Posterior vena cava (tissue), 2 donors: Measurements from ENCODE around the gene NDUFS7. TPM values are rescaled to one million over a fixed set of nuclear protein-coding genes. Genes with fewer than 3 reads are reported as not detected.

Source experiments
- DNase-seq: peaks from one replicate; pipeline ENCODE4 v3.0.0-alpha.2; 2020; ENCODE audit warnings: low spot score
- intact Hi-C, 2 donors: fragments of 100-400 bp; cut with DNase I; formaldehyde crosslinking; loops; one replicate each; pipeline versions ENCODE4 v1.14.1 to v1.14.2; 2022 to 2023
- total RNA-seq, 2 donors: library from RNA; stranded (reverse); fragmentation: NEBNext Ultra II Directional; extraction: Animal tissue kit (Norgen Biotek cat#: 25700); gene quantifications; one replicate each; pipeline ENCODE4 v1.2.1, GENCODE V29; 2021
- donor health status: DM: yes; HTN: yes; CAD: no.
- donor health status: DM: yes; HTN: yes; CAD: no.

The NDUFS7 gene
- total RNA-seq, 2 donors from 2014 or later, result 54.4 to 55.1 TPM

- intact Hi-C loops, result no loop called here
Measured at GRCh38 chr19:1421958-1422305, 38.2 kb downstream of the NDUFS7 start.

GRCh38 chr19:1422360-1422759 lies 38.7 kb downstream of the NDUFS7 start:
- intact Hi-C loops, result no loop called here
- DNase-seq, result no peak

More at GRCh38 chr19:1421958-1422305, 38.2 kb downstream of the NDUFS7 start:
- DNase-seq, result no peak

GRCh38 chr19:1422943-1423342 lies 39.2 kb downstream of the NDUFS7 start:
- no peak for DNase-seq
- intact Hi-C loops, result no loop called here

GRCh38 chr19:1423436-1424191 lies 39.9 kb downstream of the NDUFS7 start:
- intact Hi-C loops, result no loop called here
- DNase-seq, result no peak

GRCh38 chr19:1424192-1424955 lies 40.7 kb downstream of the NDUFS7 start:
- intact Hi-C loops, result no loop called here
- no peak for DNase-seq

DNA sequence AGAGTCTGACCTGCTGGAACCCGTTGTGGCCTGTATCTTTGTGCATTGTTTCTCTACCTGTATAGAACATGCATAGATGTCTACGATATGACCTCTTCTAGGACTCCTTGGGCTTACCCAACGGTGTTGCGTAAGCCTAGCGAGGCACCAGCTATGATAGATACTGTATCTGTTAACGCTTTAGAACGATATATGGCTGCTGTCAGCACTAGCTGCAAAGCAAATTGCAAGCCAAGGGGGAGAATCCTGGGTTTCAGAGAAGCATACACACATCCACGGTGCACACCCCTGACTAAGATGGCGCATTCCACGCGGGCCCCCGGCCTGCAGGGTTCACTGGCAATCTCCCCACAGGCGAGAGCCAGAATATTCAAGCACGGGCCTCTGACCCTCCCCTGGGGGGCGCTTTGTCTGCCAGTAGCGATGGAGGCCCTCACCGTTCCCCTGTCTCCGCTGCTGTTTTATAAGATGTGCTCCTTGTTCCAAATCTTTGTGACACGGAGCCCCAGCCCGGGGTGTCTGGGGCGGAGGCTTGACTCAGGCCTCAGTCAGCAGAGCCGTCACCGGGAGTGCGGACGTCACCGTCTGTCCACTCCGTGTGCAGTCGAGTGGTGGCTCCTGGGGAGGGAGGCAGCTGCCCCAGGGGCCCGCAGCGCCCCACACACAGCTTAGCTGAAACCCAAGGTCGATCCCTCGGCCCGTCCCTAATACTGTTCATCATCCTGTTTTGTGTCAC lies 41.6 kb downstream of the NDUFS7 start:
- no peak for DNase-seq
- intact Hi-C loops, result no loop called here

GRCh38 chr19:1425902-1426301 lies 42.2 kb downstream of the NDUFS7 start:
- intact Hi-C loops, result no loop called here
- DNase-seq, result no peak

DNA sequence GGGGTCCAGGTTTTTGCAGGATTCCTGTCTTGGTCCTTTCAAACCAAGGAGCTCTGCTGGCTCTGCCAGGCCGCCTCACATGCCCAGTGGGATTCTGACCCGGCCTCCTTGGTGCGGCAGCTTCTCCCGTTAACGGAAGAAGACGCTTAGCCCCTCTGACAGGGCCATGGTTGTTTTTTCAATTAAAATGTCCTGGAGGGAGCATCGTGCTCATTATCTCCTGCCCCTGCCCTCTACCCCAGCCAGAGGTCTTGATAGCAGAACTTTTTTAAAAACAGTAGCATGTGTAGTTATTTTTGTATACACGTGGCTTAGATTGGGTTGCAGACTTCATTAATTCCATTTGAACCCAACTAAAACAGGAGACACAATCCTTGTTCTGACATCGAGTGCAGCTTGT lies 43.0 kb downstream of the NDUFS7 start:
- intact Hi-C loops, result no loop called here
- no peak for DNase-seq

- intact Hi-C loops, result no loop called here
- DNase-seq, result no peak
Measured at GRCh38 chr19:1427221-1427920, 43.7 kb downstream of the NDUFS7 start.

DNA sequence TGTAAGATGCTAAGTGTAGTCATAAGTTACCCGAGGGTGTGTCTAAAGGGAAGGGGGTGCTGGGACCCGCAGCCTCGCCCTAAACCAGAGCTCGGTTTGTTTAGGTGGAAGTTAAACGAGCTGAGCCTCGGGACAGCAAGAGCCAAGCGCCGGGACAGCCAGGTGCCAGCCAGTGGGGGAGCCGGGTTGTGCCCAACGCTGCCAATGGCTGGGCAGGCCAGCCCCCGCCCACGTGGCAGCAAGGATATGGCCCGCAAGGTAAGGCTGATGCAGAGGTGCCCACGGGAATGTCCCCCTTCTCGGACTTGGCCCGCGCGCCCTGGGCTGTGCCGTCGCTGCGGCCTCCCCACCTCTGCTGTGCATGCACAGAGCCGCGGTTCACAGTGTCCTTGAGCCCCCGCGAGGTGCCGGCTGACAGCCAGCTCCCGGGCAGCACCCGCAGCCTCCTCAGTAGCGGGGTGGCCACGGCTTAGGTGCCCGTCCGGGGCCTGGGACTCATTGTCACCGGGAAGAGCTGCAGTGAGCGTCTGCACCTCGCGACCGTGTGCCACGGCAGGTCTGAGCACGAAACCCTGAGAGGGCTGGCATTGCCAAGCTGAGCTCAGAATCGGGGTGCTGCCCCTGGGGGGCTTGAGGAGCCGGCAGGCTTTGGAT lies 45.2 kb downstream of the NDUFS7 start:
- intact Hi-C loops, result no loop called here

GRCh38 chr19:1429750-1430149 lies 46.0 kb downstream of the NDUFS7 start:
- no peak for DNase-seq
- intact Hi-C loops, result no loop called here

More for the DNA sequence above, 45.2 kb downstream of the NDUFS7 start:
- no peak for DNase-seq

DNA sequence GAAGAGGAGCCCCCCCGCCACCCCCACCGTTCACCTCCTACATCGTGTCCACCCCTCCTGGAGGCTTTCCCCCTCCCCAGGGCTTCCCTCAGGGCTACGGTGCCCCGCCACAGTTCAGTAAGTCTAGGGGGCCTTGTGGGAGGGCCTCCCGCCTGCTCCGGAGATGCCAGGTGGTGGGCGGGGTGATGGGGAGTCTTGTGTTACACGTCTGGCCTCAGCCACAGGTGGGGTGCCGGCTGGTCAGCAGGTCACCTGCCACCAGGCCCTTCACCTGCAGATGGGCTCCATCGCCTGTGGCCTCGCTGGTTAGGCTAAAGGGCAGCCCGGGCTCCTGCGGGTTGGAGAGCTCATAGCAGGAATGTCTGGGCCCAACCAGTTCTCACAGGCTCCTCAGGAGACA lies 46.5 kb downstream of the NDUFS7 start:
- no peak for DNase-seq
- intact Hi-C loops, result no loop called here

DNA sequence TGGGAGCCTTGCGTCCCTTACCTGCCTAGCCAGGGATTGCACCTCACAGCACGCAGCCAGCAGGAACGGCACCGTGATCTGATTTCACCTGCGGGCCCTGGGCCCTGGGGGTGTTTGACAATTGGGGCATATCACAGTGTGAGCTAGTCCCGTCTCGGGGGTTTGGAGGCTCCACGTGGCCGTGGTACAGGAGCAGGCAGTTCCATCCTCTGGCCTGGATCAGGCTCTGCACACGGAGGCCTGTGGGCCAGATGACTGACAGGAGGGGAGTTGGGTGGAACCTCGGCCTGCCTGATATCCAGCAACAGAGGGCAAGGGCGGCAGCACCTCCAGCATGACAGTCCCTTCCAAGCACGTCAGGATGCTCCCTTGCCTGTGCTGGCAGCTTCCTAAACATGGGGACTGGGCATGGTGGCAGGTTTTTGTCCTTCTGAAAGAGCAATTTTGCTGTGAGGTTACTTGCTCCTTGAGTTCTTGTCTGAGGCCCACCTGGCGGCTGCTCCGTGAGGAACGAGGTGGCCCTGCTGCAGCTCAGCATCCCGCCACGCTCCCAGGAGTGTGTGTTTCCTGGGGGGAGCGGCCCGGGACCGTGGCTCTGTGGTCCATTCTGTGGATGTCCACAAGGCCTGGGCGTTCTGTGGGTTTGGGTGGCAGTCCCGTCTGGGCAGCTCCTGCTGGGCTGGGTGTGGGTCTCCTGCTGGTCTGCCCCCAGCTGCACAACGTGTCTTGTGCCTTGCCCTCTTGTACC lies 48.2 kb downstream of the NDUFS7 start:
- DNase-seq, result no peak
- intact Hi-C loops, result no loop called here

DNA sequence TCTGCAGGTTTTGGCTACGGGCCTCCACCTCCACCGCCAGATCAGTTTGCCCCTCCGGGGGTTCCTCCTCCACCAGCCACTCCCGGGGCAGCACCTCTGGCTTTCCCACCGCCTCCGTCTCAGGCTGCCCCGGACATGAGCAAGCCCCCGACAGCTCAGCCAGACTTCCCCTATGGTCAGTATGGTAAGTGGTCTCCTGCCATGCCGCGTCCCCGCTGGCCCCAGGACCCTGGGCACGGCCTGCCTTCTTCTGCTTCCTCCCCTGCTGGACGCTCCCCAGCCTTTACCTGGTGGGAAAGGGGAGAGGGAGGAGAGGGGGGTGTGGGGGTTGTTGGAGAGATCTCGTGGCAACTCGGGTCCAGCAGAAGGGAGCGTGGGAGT lies 48.8 kb downstream of the NDUFS7 start:
- intact Hi-C loops, result no loop called here
- DNase-seq, result no peak

- intact Hi-C loops, result no loop called here
- no peak for DNase-seq
Measured at GRCh38 chr19:1433119-1434039, 49.7 kb downstream of the NDUFS7 start.

- no peak for DNase-seq
- intact Hi-C loops, result no loop called here
Measured at GRCh38 chr19:1434040-1434366, 50.3 kb downstream of the NDUFS7 start.

DNA sequence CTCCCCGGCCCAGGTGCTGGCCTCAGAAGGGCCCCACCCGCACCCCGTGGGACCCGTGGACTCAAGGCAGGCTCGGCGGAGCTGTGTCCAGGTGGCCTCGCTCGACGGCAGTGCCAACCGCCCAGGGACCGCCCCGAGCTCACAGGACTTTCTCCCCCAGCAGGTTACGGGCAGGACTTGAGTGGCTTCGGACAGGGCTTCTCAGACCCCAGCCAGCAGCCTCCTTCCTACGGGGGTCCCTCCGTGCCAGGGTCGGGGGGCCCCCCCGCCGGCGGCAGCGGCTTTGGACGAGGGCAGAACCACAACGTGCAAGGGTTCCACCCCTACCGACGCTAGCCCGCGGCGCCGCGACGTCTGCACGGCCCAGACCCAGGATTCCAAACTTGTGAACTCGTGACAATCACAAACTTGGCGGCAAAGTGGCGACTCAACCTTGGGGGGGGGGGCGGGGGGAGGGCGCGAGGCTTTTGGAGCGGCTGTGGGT lies 50.9 kb downstream of the NDUFS7 start:
- intact Hi-C loops, result no loop called here
- DNase-seq, result no peak
